H9 (cell line): Measurements from ENCODE around the gene EVL. TPM values are rescaled to one million over a fixed set of nuclear protein-coding genes. Genes with fewer than 3 reads are reported as not detected.

ENCODE experiments used
- DNase-seq: peaks from one replicate; pipeline ENCODE4 v3.0.0-alpha.2; 2017
- H2AFZ ChIP-seq: one replicate; pipeline ENCODE4 v1.6.1; 2013; ENCODE audit warnings: mild to moderate bottlenecking, low read length, control low read depth, moderate library complexity
- H2AK5ac ChIP-seq: 2 replicates; pipeline ENCODE4 v1.6.1; 2013; ENCODE audit warnings: low read length, control low read depth, mixed read lengths; ENCODE audit not compliant: insufficient read length
- H2BK120ac ChIP-seq: one replicate; pipeline ENCODE4 v1.6.1; 2013; ENCODE audit warnings: low read depth, mild to moderate bottlenecking, low read length, control low read depth, inconsistent platforms; ENCODE audit not compliant: poor library complexity, severe bottlenecking
- H2BK12ac ChIP-seq: 2 replicates; pipeline ENCODE4 v1.6.1; 2013; ENCODE audit warnings: low read length, control low read depth, mixed read lengths, low read depth; ENCODE audit not compliant: insufficient read length
- H2BK15ac ChIP-seq: 2 replicates; pipeline ENCODE4 v1.6.1; 2013; ENCODE audit warnings: low read depth, low read length, control low read depth
- H2BK20ac ChIP-seq: one replicate; pipeline ENCODE4 v1.6.1; 2013; ENCODE audit warnings: low read depth, mild to moderate bottlenecking, low read length, control low read depth, inconsistent platforms; ENCODE audit not compliant: poor library complexity, severe bottlenecking
- H2BK5ac ChIP-seq: 2 replicates; pipeline ENCODE4 v1.6.1; 2013; ENCODE audit warnings: low read length, control low read depth, mixed read lengths; ENCODE audit not compliant: insufficient read length
- H3K14ac ChIP-seq: 2 replicates; pipeline ENCODE4 v1.6.1; 2013; ENCODE audit warnings: low read length, control low read depth; ENCODE audit not compliant: insufficient read depth
- H3K18ac ChIP-seq: 2 replicates; pipeline ENCODE4 v1.6.1; 2013; ENCODE audit warnings: low read depth, mild to moderate bottlenecking, mixed read lengths, low read length, control low read depth; ENCODE audit not compliant: insufficient read length
- H3K23ac ChIP-seq: 2 replicates; pipeline ENCODE4 v1.6.1; 2013; ENCODE audit warnings: low read length, control low read depth, mixed read lengths, low read depth; ENCODE audit not compliant: insufficient read length
- H3K23me2 ChIP-seq: 2 replicates; pipeline ENCODE4 v1.6.1; 2013; ENCODE audit warnings: low read depth, mild to moderate bottlenecking, mixed read lengths, low read length, control low read depth; ENCODE audit not compliant: insufficient read length, poor library complexity, severe bottlenecking
- H3K27ac ChIP-seq: 2 replicates; pipeline ENCODE4 v1.5.1; 2013; ENCODE audit warnings: low read length, control low read depth, mixed read lengths, low read depth; ENCODE audit not compliant: insufficient read length
- H3K27me3 ChIP-seq: 2 replicates; pipeline ENCODE4 v1.6.1; 2013; ENCODE audit warnings: low read length, control low read depth, inconsistent platforms; ENCODE audit not compliant: insufficient read depth
- H3K4ac ChIP-seq: 2 replicates; pipeline ENCODE4 v1.6.1; 2013; ENCODE audit warnings: low read depth, mild to moderate bottlenecking, control low read depth, inconsistent platforms, low read length, moderate library complexity
- H3K4me1 ChIP-seq: 2 replicates; pipeline ENCODE4 v1.6.1; 2013; ENCODE audit warnings: low read length, control low read depth, inconsistent platforms; ENCODE audit not compliant: insufficient read depth
- H3K4me2 ChIP-seq: 2 replicates; pipeline ENCODE4 v1.6.1; 2013; ENCODE audit warnings: low read length, control low read depth, mixed read lengths; ENCODE audit not compliant: insufficient read length, insufficient read depth
- H3K56ac ChIP-seq: 2 replicates; pipeline ENCODE4 v1.6.1; 2013; ENCODE audit warnings: low read depth, mild to moderate bottlenecking, mixed read lengths, low read length, control low read depth; ENCODE audit not compliant: insufficient read length
- H3K79me1 ChIP-seq: 2 replicates; pipeline ENCODE4 v1.6.1; 2013; ENCODE audit warnings: low read depth, mild to moderate bottlenecking, moderate library complexity, low read length, control low read depth, inconsistent platforms; ENCODE audit not compliant: insufficient read depth, poor library complexity, severe bottlenecking
- H3K79me2 ChIP-seq: 2 replicates; pipeline ENCODE4 v1.6.1; 2013; ENCODE audit warnings: low read length, control low read depth, inconsistent platforms; ENCODE audit not compliant: insufficient read depth
- H3K9ac ChIP-seq: 2 replicates; pipeline ENCODE4 v1.6.1; 2013; ENCODE audit warnings: low read length, control low read depth, mixed read lengths; ENCODE audit not compliant: insufficient read length; ENCODE audit errors: extremely low read depth
- H3K9me3 ChIP-seq: one replicate; pipeline ENCODE4 v1.6.1; 2013; ENCODE audit warnings: low read depth, low read length, inconsistent platforms; ENCODE audit not compliant: control insufficient read depth
- H3T11ph ChIP-seq: one replicate; pipeline ENCODE4 v1.6.1; 2013; ENCODE audit warnings: mild to moderate bottlenecking, low read length, control low read depth, inconsistent platforms
- H4K20me1 ChIP-seq: one replicate; pipeline ENCODE4 v1.6.1; 2013; ENCODE audit not compliant: control insufficient read depth, insufficient read length, insufficient read depth
- H4K5ac ChIP-seq: 2 replicates; pipeline ENCODE4 v1.6.1; 2013; ENCODE audit warnings: low read depth, mild to moderate bottlenecking, mixed read lengths, low read length, control low read depth; ENCODE audit not compliant: insufficient read length
- H4K8ac ChIP-seq: replicated peaks from 2 replicates; pipeline ENCODE4 v1.6.1; 2013; ENCODE audit warnings: low read length, control low read depth, mixed read lengths, low read depth; ENCODE audit not compliant: insufficient read length
- H4K91ac ChIP-seq: 2 replicates; pipeline ENCODE4 v1.6.1; 2013; ENCODE audit warnings: low read depth, mild to moderate bottlenecking, moderate library complexity, mixed read lengths, low read length, control low read depth; ENCODE audit not compliant: insufficient read length
- H3K27ac Mint-ChIP-seq, 3 experiments: 2 replicates in 2 of 3; 3 replicates in 1 of 3; pipeline ENCODE4 v1.8.0; 2020 to 2021; ENCODE audit warnings: mixed read lengths in 3 of 3, mild to moderate bottlenecking in 1 of 3, moderate library complexity in 1 of 3
- H3K27me3 Mint-ChIP-seq: 2 replicates; pipeline ENCODE4 v1.8.0; 2021; ENCODE audit warnings: low read depth, mild to moderate bottlenecking, moderate library complexity, mixed read lengths
- H3K36me3 Mint-ChIP-seq, 3 experiments: 2 replicates in 2 of 3; 3 replicates in 1 of 3; pipeline ENCODE4 v1.8.0; 2020 to 2021; ENCODE audit warnings: low read depth in 3 of 3, mixed read lengths in 3 of 3; ENCODE audit not compliant: insufficient read depth in 1 of 3
- H3K4me1 Mint-ChIP-seq, 2 experiments: 2 replicates each; pipeline ENCODE4 v1.8.0; 2020; ENCODE audit warnings: mixed read lengths in 2 of 2
- H3K4me3 Mint-ChIP-seq, 2 experiments: 2 replicates in 1 of 2; 3 replicates in 1 of 2; pipeline ENCODE4 v1.8.0; 2020 to 2021; ENCODE audit warnings: mild to moderate bottlenecking in 2 of 2, mixed read lengths in 2 of 2, moderate library complexity in 1 of 2
- H3K9me3 Mint-ChIP-seq, 2 experiments: 2 replicates in 1 of 2; 3 replicates in 1 of 2; pipeline ENCODE4 v1.8.0; 2020; ENCODE audit warnings: mild to moderate bottlenecking in 2 of 2, mixed read lengths in 2 of 2, moderate library complexity in 1 of 2
- WGBS: extraction: QIAGEN DNeasy Blood & Tissue Kit; methylation state at CpG from one replicate; pipeline ENCODE4 v1.1.7; 2013; ENCODE audit warnings: missing lambda C conversion rate, low lambda C conversion rate, mixed read lengths; ENCODE audit not compliant: insufficient read length; ENCODE audit errors: extremely low coverage; 5-methylcytosine and 5-hydroxymethylcytosine counted together
- total RNA-seq: library from RNA; stranded (reverse); gene quantifications from 2 replicates; pipeline ENCODE4 v1.2.1, GENCODE V29; 2021
- TF ChIP-seq, protein P1 (sequence below): fragments of 200-600 bp; sonication (generic); conservative IDR thresholded peaks from 3 replicates; pipeline ENCODE4 v1.8.0; 2021; ENCODE audit warnings: antibody characterized with exemption, mild to moderate bottlenecking

Gene EVL
- total RNA-seq, 1 experiment from 2014 or later = 53.2 TPM

DNA sequence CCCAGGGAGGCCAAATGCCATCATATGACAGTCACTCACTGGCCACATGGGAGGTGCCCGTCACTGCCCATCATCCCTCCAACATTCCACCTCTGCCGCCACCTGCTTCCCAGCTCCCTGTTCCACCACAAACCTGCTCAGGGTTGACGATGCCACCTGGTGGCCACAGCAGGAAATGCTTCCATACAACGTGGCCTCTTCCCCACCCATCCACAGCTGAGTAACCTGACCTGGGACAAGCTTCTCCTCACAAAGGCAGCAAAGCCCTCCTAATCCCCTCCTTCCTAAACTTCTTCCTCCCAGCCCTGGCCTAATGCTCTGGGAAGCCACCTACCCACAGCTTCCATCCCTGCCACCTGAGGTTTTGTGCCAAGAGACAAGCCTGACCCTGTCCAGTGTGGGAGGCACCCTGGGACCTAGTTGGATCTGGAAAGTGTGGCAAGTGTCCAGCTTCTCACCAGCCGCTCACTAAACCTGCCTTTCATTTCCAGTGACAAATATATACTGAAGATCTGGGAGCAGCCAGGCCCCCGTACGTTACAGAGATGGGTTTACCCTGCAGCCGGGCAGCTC, 89.9 kb downstream of the EVL start:
- Histone ChIP-seq H3K18ac (no peak overlapping the region), H3K23ac (no peak overlapping the region), H3T11ph (no peak overlapping the region), H2BK20ac (no peak overlapping the region), H4K5ac (no peak overlapping the region), H2AFZ (no peak overlapping the region), H3K9me3 (no peaks in the 10 kb centered on the region), H3K4me1 (no peaks in the 10 kb centered on the region; the same call in 1 of the 2 replicates), H2BK120ac (no peak overlapping the region), H3K23me2 (peaks cover 3% of the 10 kb centered on the region), H3K79me1 (no peaks in the 10 kb centered on the region), H4K20me1 (no peaks in the 10 kb centered on the region), H2AK5ac (no peak overlapping the region), H3K9ac (no peak overlapping the region), H3K79me2 (no peaks in the 10 kb centered on the region), H3K27me3 (peaks cover 15% of the 10 kb centered on the region), H2BK5ac (no peak overlapping the region), H2BK15ac (no peak overlapping the region), H3K27ac (no peak overlapping the region), H3K4me2 (no peak overlapping the region), H4K91ac (no peak overlapping the region), H4K8ac (no peak overlapping the region), H2BK12ac (no peak overlapping the region), H3K4ac (no peak overlapping the region), H3K14ac (no peak overlapping the region; the same call in 1 of the 2 replicates), H3K56ac (no peak overlapping the region)
- peak; percentile 92 for DNase-seq
- Mint-ChIP-seq H3K4me3 (no peak overlapping the region), H3K9me3 (peaks cover 6% of the 10 kb centered on the region in 2 experiments; a peak in 3 of 5 replicates), H3K36me3 (peaks cover 0 to 3% (median 0%) of the 10 kb centered on the region in 3 experiments; a peak in 2 of 7 replicates), H3K27ac (peak overlapping the region in 2 of 3 experiments; percentile 66 to 68; a peak in 2 of 7 replicates), H3K4me1 (peaks cover 5 to 19% of the 10 kb centered on the region in 2 experiments), H3K27me3 (peaks cover 61% of the 10 kb centered on the region)
- TF ChIP-seq, protein P1, sequence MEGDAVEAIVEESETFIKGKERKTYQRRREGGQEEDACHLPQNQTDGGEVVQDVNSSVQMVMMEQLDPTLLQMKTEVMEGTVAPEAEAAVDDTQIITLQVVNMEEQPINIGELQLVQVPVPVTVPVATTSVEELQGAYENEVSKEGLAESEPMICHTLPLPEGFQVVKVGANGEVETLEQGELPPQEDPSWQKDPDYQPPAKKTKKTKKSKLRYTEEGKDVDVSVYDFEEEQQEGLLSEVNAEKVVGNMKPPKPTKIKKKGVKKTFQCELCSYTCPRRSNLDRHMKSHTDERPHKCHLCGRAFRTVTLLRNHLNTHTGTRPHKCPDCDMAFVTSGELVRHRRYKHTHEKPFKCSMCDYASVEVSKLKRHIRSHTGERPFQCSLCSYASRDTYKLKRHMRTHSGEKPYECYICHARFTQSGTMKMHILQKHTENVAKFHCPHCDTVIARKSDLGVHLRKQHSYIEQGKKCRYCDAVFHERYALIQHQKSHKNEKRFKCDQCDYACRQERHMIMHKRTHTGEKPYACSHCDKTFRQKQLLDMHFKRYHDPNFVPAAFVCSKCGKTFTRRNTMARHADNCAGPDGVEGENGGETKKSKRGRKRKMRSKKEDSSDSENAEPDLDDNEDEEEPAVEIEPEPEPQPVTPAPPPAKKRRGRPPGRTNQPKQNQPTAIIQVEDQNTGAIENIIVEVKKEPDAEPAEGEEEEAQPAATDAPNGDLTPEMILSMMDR = peak; percentile 93
- no CpG with 5 or more reads among the region's 8 CpGs for WGBS
